H9 (cell line): ENCODE data around the gene MINDY4. TPM values are rescaled to one million over a fixed set of nuclear protein-coding genes. Genes with fewer than 3 reads are reported as not detected.

ENCODE experiments used
- DNase-seq: peaks from one replicate; pipeline ENCODE4 v3.0.0-alpha.2; 2017
- H2AFZ ChIP-seq: one replicate; pipeline ENCODE4 v1.6.1; 2013; ENCODE audit warnings: mild to moderate bottlenecking, low read length, control low read depth, moderate library complexity
- H2AK5ac ChIP-seq: 2 replicates; pipeline ENCODE4 v1.6.1; 2013; ENCODE audit warnings: low read length, control low read depth, mixed read lengths; ENCODE audit not compliant: insufficient read length
- H2BK120ac ChIP-seq: one replicate; pipeline ENCODE4 v1.6.1; 2013; ENCODE audit warnings: low read depth, mild to moderate bottlenecking, low read length, control low read depth, inconsistent platforms; ENCODE audit not compliant: poor library complexity, severe bottlenecking
- H2BK12ac ChIP-seq: 2 replicates; pipeline ENCODE4 v1.6.1; 2013; ENCODE audit warnings: low read length, control low read depth, mixed read lengths, low read depth; ENCODE audit not compliant: insufficient read length
- H2BK15ac ChIP-seq: 2 replicates; pipeline ENCODE4 v1.6.1; 2013; ENCODE audit warnings: low read depth, low read length, control low read depth
- H2BK20ac ChIP-seq: one replicate; pipeline ENCODE4 v1.6.1; 2013; ENCODE audit warnings: low read depth, mild to moderate bottlenecking, low read length, control low read depth, inconsistent platforms; ENCODE audit not compliant: poor library complexity, severe bottlenecking
- H2BK5ac ChIP-seq: 2 replicates; pipeline ENCODE4 v1.6.1; 2013; ENCODE audit warnings: low read length, control low read depth, mixed read lengths; ENCODE audit not compliant: insufficient read length
- H3K14ac ChIP-seq: 2 replicates; pipeline ENCODE4 v1.6.1; 2013; ENCODE audit warnings: low read length, control low read depth; ENCODE audit not compliant: insufficient read depth
- H3K18ac ChIP-seq: 2 replicates; pipeline ENCODE4 v1.6.1; 2013; ENCODE audit warnings: low read depth, mild to moderate bottlenecking, mixed read lengths, low read length, control low read depth; ENCODE audit not compliant: insufficient read length
- H3K23ac ChIP-seq: 2 replicates; pipeline ENCODE4 v1.6.1; 2013; ENCODE audit warnings: low read length, control low read depth, mixed read lengths, low read depth; ENCODE audit not compliant: insufficient read length
- H3K23me2 ChIP-seq: 2 replicates; pipeline ENCODE4 v1.6.1; 2013; ENCODE audit warnings: low read depth, mild to moderate bottlenecking, mixed read lengths, low read length, control low read depth; ENCODE audit not compliant: insufficient read length, poor library complexity, severe bottlenecking
- H3K27ac ChIP-seq: 2 replicates; pipeline ENCODE4 v1.5.1; 2013; ENCODE audit warnings: low read length, control low read depth, mixed read lengths, low read depth; ENCODE audit not compliant: insufficient read length
- H3K27me3 ChIP-seq: 2 replicates; pipeline ENCODE4 v1.6.1; 2013; ENCODE audit warnings: low read length, control low read depth, inconsistent platforms; ENCODE audit not compliant: insufficient read depth
- H3K4ac ChIP-seq: 2 replicates; pipeline ENCODE4 v1.6.1; 2013; ENCODE audit warnings: low read depth, mild to moderate bottlenecking, control low read depth, inconsistent platforms, low read length, moderate library complexity
- H3K4me1 ChIP-seq: 2 replicates; pipeline ENCODE4 v1.6.1; 2013; ENCODE audit warnings: low read length, control low read depth, inconsistent platforms; ENCODE audit not compliant: insufficient read depth
- H3K4me2 ChIP-seq: 2 replicates; pipeline ENCODE4 v1.6.1; 2013; ENCODE audit warnings: low read length, control low read depth, mixed read lengths; ENCODE audit not compliant: insufficient read length, insufficient read depth
- H3K56ac ChIP-seq: 2 replicates; pipeline ENCODE4 v1.6.1; 2013; ENCODE audit warnings: low read depth, mild to moderate bottlenecking, mixed read lengths, low read length, control low read depth; ENCODE audit not compliant: insufficient read length
- H3K79me1 ChIP-seq: 2 replicates; pipeline ENCODE4 v1.6.1; 2013; ENCODE audit warnings: low read depth, mild to moderate bottlenecking, moderate library complexity, low read length, control low read depth, inconsistent platforms; ENCODE audit not compliant: insufficient read depth, poor library complexity, severe bottlenecking
- H3K79me2 ChIP-seq: 2 replicates; pipeline ENCODE4 v1.6.1; 2013; ENCODE audit warnings: low read length, control low read depth, inconsistent platforms; ENCODE audit not compliant: insufficient read depth
- H3K9ac ChIP-seq: 2 replicates; pipeline ENCODE4 v1.6.1; 2013; ENCODE audit warnings: low read length, control low read depth, mixed read lengths; ENCODE audit not compliant: insufficient read length; ENCODE audit errors: extremely low read depth
- H3K9me3 ChIP-seq: one replicate; pipeline ENCODE4 v1.6.1; 2013; ENCODE audit warnings: low read depth, low read length, inconsistent platforms; ENCODE audit not compliant: control insufficient read depth
- H3T11ph ChIP-seq: one replicate; pipeline ENCODE4 v1.6.1; 2013; ENCODE audit warnings: mild to moderate bottlenecking, low read length, control low read depth, inconsistent platforms
- H4K20me1 ChIP-seq: one replicate; pipeline ENCODE4 v1.6.1; 2013; ENCODE audit not compliant: control insufficient read depth, insufficient read length, insufficient read depth
- H4K5ac ChIP-seq: 2 replicates; pipeline ENCODE4 v1.6.1; 2013; ENCODE audit warnings: low read depth, mild to moderate bottlenecking, mixed read lengths, low read length, control low read depth; ENCODE audit not compliant: insufficient read length
- H4K8ac ChIP-seq: replicated peaks from 2 replicates; pipeline ENCODE4 v1.6.1; 2013; ENCODE audit warnings: low read length, control low read depth, mixed read lengths, low read depth; ENCODE audit not compliant: insufficient read length
- H4K91ac ChIP-seq: 2 replicates; pipeline ENCODE4 v1.6.1; 2013; ENCODE audit warnings: low read depth, mild to moderate bottlenecking, moderate library complexity, mixed read lengths, low read length, control low read depth; ENCODE audit not compliant: insufficient read length
- H3K27ac Mint-ChIP-seq, 3 experiments: 2 replicates in 2 of 3; 3 replicates in 1 of 3; pipeline ENCODE4 v1.8.0; 2020 to 2021; ENCODE audit warnings: mixed read lengths in 3 of 3, mild to moderate bottlenecking in 1 of 3, moderate library complexity in 1 of 3
- H3K27me3 Mint-ChIP-seq: 2 replicates; pipeline ENCODE4 v1.8.0; 2021; ENCODE audit warnings: low read depth, mild to moderate bottlenecking, moderate library complexity, mixed read lengths
- H3K36me3 Mint-ChIP-seq, 3 experiments: 2 replicates in 2 of 3; 3 replicates in 1 of 3; pipeline ENCODE4 v1.8.0; 2020 to 2021; ENCODE audit warnings: low read depth in 3 of 3, mixed read lengths in 3 of 3; ENCODE audit not compliant: insufficient read depth in 1 of 3
- H3K4me1 Mint-ChIP-seq, 2 experiments: 2 replicates each; pipeline ENCODE4 v1.8.0; 2020; ENCODE audit warnings: mixed read lengths in 2 of 2
- H3K4me3 Mint-ChIP-seq, 2 experiments: 2 replicates in 1 of 2; 3 replicates in 1 of 2; pipeline ENCODE4 v1.8.0; 2020 to 2021; ENCODE audit warnings: mild to moderate bottlenecking in 2 of 2, mixed read lengths in 2 of 2, moderate library complexity in 1 of 2
- H3K9me3 Mint-ChIP-seq, 2 experiments: 2 replicates in 1 of 2; 3 replicates in 1 of 2; pipeline ENCODE4 v1.8.0; 2020; ENCODE audit warnings: mild to moderate bottlenecking in 2 of 2, mixed read lengths in 2 of 2, moderate library complexity in 1 of 2
- WGBS: extraction: QIAGEN DNeasy Blood & Tissue Kit; methylation state at CpG from one replicate; pipeline ENCODE4 v1.1.7; 2013; ENCODE audit warnings: missing lambda C conversion rate, low lambda C conversion rate, mixed read lengths; ENCODE audit not compliant: insufficient read length; ENCODE audit errors: extremely low coverage; 5-methylcytosine and 5-hydroxymethylcytosine counted together
- total RNA-seq: library from RNA; stranded (reverse); gene quantifications from 2 replicates; pipeline ENCODE4 v1.2.1, GENCODE V29; 2021
- TF ChIP-seq, protein P1 (sequence below): fragments of 200-600 bp; sonication (generic); conservative IDR thresholded peaks from 3 replicates; pipeline ENCODE4 v1.8.0; 2021; ENCODE audit warnings: antibody characterized with exemption, mild to moderate bottlenecking

Gene MINDY4
- total RNA-seq, 1 experiment from 2014 or later: 3.1 TPM

DNA sequence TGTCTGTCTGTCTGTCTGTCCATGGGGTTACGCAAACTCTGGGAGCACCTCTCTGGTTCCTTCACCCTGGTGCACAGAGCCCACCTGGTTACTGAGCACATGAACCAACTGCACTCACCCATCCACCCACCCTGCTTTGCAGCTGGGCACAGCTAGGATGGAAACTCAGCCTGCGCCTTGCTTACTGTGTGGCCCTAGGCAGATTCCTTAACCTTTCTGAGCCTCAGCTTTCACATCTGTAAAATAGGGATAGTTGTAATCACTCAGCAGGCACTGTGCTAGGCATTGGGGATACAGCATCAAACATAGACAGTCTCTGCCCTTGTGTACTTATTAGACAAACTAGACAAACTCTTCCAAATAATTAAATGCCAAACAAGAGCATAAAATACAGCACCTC is 41.1 kb upstream of the MINDY4 start:
- Histone ChIP-seq H3K79me2 (no peaks in the 10 kb centered on the region), H2BK5ac (no peak overlapping the region), H3K23me2 (no peaks in the 10 kb centered on the region), H3K27ac (no peak overlapping the region), H3K9ac (no peak overlapping the region), H3K18ac (no peak overlapping the region), H3K23ac (no peak overlapping the region), H2BK20ac (no peak overlapping the region), H4K5ac (no peak overlapping the region), H2BK12ac (no peak overlapping the region), H3T11ph (no peak overlapping the region), H3K27me3 (no peaks in the 10 kb centered on the region), H2AK5ac (no peak overlapping the region), H3K4me2 (no peak overlapping the region), H2AFZ (no peak overlapping the region), H3K79me1 (no peaks in the 10 kb centered on the region), H4K8ac (no peak overlapping the region), H3K9me3 (no peaks in the 10 kb centered on the region), H3K4me1 (peaks cover 12% of the 10 kb centered on the region; the same call in 1 of the 2 replicates), H3K56ac (no peak overlapping the region), H3K14ac (no peak overlapping the region), H2BK120ac (no peak overlapping the region), H3K4ac (no peak overlapping the region), H4K20me1 (no peaks in the 10 kb centered on the region), H4K91ac (no peak overlapping the region), H2BK15ac (no peak overlapping the region)
- Mint-ChIP-seq H3K9me3 (peaks cover under 1% of the 10 kb centered on the region in 2 experiments; a peak in 2 of 5 replicates), H3K27me3 (peaks cover 15% of the 10 kb centered on the region), H3K4me1 (peaks cover 38 to 58% of the 10 kb centered on the region in 2 experiments), H3K36me3 (peaks cover 1 to 5% (median 2%) of the 10 kb centered on the region in 3 experiments; a peak in 4 of 7 replicates), H3K27ac (no peak overlapping the region; a peak in 1 of 7 replicates), H3K4me3 (no peak overlapping the region)
- DNase-seq: no peak
- no CpG with 5 or more reads among the region's 2 CpGs for WGBS
- TF ChIP-seq, protein P1, sequence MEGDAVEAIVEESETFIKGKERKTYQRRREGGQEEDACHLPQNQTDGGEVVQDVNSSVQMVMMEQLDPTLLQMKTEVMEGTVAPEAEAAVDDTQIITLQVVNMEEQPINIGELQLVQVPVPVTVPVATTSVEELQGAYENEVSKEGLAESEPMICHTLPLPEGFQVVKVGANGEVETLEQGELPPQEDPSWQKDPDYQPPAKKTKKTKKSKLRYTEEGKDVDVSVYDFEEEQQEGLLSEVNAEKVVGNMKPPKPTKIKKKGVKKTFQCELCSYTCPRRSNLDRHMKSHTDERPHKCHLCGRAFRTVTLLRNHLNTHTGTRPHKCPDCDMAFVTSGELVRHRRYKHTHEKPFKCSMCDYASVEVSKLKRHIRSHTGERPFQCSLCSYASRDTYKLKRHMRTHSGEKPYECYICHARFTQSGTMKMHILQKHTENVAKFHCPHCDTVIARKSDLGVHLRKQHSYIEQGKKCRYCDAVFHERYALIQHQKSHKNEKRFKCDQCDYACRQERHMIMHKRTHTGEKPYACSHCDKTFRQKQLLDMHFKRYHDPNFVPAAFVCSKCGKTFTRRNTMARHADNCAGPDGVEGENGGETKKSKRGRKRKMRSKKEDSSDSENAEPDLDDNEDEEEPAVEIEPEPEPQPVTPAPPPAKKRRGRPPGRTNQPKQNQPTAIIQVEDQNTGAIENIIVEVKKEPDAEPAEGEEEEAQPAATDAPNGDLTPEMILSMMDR: no peak
